ENCODE results near the gene ARPP21.

ARPP21 gene

DNA sequence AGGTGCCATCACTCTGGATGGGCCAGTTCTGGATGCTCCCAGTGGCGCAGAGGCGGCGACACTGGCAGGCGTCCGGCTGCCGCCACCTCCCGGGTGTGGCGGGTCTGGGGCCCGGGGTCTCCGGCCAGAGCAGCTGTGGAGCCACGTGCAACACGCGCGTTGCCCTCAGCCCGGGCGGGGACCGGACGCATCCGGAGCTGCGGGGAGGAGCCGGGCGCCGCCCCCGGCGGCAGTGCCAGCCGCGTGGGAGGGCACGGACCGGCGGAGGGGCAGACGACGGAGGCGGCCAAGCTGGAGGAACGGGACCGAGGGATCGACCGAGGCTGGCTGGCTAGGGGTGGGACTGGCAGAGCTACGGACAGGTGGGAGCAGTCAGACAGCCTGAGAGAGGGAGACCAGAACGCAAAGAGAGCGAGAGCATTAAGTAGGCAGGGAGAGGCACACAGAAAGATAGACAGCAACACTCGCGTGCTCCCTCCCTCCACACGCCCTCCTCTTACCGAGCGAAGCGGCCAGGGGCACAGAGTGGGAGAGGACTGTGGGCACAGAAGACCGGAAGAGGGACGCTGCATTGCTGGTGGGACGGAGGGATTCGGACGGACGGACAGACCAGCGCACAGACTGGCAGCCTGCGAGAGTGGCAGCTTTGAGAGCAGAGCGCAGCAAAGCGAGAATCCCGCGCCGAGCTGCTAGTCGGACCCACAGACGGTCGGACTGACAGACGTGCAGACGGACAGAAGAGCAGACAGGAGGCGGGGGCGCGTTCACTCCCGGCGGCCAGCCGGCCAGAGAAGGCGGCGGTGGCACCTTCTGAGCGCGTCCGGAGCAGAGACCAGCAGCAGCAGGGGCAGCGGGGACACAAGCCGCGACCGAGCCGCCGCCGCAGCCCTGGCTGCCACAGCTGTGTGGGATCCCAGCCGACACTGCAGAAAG is at the start of gene ARPP21:
Gene ARPP21 (plus strand): TSS at position 272 of the 933 bp plus-strand sequence. CDS start 42,227 bp downstream, outside the sequence.
- Histone ChIP-seq H3K4me2 (peak within 1 kb of the TSS; percentile 73), H3K27me3 (peaks cover 60% of the 10 kb centered on the region), H3K4me1 (peaks cover 41% of the 10 kb centered on the region), H3K9ac (peak within 1 kb of the TSS; percentile 94), H3K4me3 (peak within 1 kb of the TSS; percentile 80), H3K27ac (peak within 1 kb of the TSS; percentile 90), H4K20me1 (peaks cover 8% of the 10 kb centered on the region; the same call in 1 of the 2 replicates), H3K9me3 (no peaks in the 10 kb centered on the region), H3K36me3 (no peaks in the 10 kb centered on the region)
- no peak for TF ChIP-seq Cebpa-rat (IDR thresholded peaks at IDR 0.05)

DNA sequence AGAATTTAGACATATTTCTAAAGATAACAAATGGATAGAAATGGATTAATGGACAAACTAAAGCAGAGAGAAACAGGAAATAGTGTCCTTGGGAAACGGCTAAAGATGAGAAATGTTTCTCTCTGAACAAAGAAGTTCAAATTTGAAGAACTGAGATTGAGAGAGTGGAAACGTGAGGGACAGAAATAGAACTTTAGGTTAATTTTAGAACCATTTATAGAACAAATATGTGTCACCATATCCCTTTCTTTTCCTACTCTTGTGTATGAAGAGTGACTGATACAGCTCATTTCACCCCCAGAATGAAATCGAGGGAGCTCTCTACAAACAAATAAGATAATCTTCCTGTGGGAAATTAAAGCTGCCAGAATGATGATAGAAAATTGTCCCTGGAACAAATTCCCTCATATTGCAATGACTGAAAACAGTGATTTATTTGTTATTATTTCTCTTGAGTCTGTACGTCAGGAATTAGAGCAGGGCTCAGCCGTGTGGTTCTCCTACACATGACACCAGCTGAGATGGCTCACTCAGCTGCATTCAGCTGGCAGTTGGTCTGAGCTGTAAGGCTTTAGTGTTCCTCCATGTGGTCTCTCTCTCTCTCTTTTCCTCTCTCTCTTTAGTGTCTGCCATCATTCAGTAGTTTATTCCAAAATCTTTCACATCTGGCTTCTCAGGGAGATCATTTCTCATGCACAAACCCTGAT is 46.6 kb upstream of the ARPP21 start:
- Histone ChIP-seq H3K36me3 (no peaks in the 10 kb centered on the region), H4K20me1 (no peaks in the 10 kb centered on the region), H3K9ac (no peak overlapping the region), H3K27ac (no peak overlapping the region), H3K27me3 (no peaks in the 10 kb centered on the region), H3K9me3 (peaks cover 9% of the 10 kb centered on the region; the same call in 1 of the 2 replicates), H3K4me1 (peaks cover 7% of the 10 kb centered on the region; the same call in 1 of the 2 replicates), H3K4me2 (peak overlapping the region; percentile 13; the same call in 1 of the 2 replicates), H3K4me3 (no peak overlapping the region)
- TF ChIP-seq Cebpa-rat (IDR thresholded peaks at IDR 0.05), result no peak

DNA sequence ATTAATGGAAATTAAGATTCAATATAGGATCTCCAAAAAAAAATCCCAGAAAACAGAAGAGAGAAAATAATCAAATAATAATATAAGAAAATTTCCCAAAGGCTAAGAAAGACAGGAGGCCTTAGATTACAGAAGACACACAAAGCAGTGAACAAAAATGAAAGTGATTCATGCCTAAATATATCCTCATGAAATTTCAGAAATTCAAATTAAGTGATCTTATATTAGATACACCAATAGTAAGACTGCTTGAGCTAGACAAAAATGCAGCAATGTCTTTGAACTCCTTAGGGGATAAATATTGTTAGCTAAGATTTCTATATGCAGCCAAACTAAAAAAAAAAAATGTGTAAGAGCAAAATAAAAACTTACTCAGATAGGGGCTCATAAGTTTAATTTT is 44.6 kb upstream of the ARPP21 start:
- Histone ChIP-seq H3K4me1 (peaks cover 7% of the 10 kb centered on the region; the same call in 1 of the 2 replicates), H3K9me3 (peaks cover 9% of the 10 kb centered on the region; the same call in 1 of the 2 replicates), H3K27ac (no peak overlapping the region), H3K4me2 (no peak overlapping the region), H3K9ac (no peak overlapping the region), H3K4me3 (no peak overlapping the region), H3K27me3 (no peaks in the 10 kb centered on the region), H4K20me1 (no peaks in the 10 kb centered on the region), H3K36me3 (no peaks in the 10 kb centered on the region)
- no peak for TF ChIP-seq Cebpa-rat (IDR thresholded peaks at IDR 0.05)

DNA sequence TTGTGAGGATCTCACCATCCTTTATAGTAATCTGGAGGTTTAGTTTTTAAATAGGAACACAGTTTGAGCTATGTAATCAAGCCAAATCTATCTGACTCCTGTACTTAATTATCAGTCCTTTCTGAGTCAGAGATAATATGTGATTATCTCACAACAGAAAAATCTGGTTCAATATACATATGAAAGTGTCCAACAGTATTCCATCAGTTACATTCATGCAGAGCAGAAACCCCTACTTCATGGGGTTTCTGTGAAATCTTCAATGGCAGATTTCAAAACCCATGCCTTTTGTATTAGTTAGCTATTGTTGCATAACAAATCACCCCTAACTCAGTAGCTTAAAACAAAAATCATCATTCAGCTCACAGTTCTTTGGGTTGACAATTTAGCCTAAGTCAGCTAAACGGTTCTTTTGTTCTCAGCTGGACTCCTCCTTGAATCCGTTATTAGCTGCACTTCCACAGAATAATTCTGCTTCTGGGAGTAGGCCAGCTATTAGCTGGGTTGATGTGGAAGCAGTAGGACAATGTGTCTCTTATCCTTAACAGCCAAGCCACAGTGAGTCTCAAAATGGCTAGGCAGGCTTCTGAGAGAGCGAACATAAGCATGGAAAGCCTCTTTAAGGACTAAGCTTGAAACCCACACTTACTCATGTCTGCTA is 42.9 kb upstream of the ARPP21 start:
- no peaks in the 10 kb centered on the region for H3K36me3 ChIP-seq
- no peak overlapping the region for H3K27ac ChIP-seq
- H3K9me3 ChIP-seq, result peaks cover 9% of the 10 kb centered on the region; the same call in 1 of the 2 replicates
- no peak overlapping the region for H3K9ac ChIP-seq
- no peak for TF ChIP-seq Cebpa-rat (IDR thresholded peaks at IDR 0.05)
- H3K27me3 ChIP-seq, result no peaks in the 10 kb centered on the region
- no peaks in the 10 kb centered on the region for H4K20me1 ChIP-seq
- peaks cover 7% of the 10 kb centered on the region; the same call in 1 of the 2 replicates for H3K4me1 ChIP-seq
- H3K4me3 ChIP-seq, result no peak overlapping the region
- H3K4me2 ChIP-seq, result no peak overlapping the region

DNA sequence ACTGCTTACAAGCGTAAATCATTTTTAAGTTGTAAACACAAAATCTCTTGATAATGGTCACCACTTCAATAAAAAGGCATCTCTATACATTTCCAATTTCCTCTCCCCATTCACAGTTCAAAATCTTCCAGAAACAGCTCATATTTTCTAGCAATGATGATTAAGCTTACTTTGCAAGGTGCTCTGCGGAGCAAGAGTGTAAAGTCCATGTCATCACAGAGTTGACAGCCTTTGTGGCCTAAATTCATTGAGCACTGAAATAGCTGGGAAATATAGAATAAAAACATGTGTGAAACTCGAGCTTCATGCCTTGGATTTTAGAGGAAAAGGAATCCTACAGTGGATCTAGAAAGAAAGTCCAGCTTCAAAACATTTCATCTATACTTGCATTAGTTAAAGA is 41.8 kb upstream of the ARPP21 start:
- no peak overlapping the region for H3K4me2 ChIP-seq
- no peaks in the 10 kb centered on the region for H4K20me1 ChIP-seq
- no peak overlapping the region for H3K9ac ChIP-seq
- no peaks in the 10 kb centered on the region for H3K36me3 ChIP-seq
- H3K4me3 ChIP-seq, result no peak overlapping the region
- H3K9me3 ChIP-seq, result peaks cover 9% of the 10 kb centered on the region; the same call in 1 of the 2 replicates
- H3K27me3 ChIP-seq, result no peaks in the 10 kb centered on the region
- peaks cover 6% of the 10 kb centered on the region; the same call in 1 of the 2 replicates for H3K4me1 ChIP-seq
- TF ChIP-seq Cebpa-rat (IDR thresholded peaks at IDR 0.05), result no peak
- no peak overlapping the region for H3K27ac ChIP-seq

DNA sequence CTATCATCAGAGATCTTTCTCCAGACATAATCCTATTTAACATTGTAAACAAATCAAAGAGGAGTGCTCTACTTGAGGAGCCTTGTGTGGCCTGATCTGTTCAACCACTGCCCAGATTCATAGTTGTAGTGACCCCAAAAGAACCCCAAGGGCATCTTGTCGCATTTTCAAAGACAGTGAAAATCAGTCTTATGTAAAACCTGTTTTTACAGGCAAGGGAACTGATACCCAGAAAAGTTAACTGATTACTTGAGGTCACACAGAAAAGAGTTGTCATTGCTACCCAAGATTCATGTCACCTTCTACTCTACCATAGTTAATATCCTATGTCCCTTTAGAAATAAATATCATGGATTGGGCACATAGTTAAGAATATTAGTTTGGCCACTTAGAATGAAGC is 40.5 kb upstream of the ARPP21 start:
- H3K36me3 ChIP-seq, result no peaks in the 10 kb centered on the region
- H3K27me3 ChIP-seq, result no peaks in the 10 kb centered on the region
- no peak overlapping the region for H3K27ac ChIP-seq
- no peak for TF ChIP-seq Cebpa-rat (IDR thresholded peaks at IDR 0.05)
- no peak overlapping the region for H3K9ac ChIP-seq
- H3K9me3 ChIP-seq, result no peaks in the 10 kb centered on the region
- no peaks in the 10 kb centered on the region for H4K20me1 ChIP-seq
- no peak overlapping the region for H3K4me3 ChIP-seq
- H3K4me2 ChIP-seq, result no peak overlapping the region
- H3K4me1 ChIP-seq, result no peaks in the 10 kb centered on the region

DNA sequence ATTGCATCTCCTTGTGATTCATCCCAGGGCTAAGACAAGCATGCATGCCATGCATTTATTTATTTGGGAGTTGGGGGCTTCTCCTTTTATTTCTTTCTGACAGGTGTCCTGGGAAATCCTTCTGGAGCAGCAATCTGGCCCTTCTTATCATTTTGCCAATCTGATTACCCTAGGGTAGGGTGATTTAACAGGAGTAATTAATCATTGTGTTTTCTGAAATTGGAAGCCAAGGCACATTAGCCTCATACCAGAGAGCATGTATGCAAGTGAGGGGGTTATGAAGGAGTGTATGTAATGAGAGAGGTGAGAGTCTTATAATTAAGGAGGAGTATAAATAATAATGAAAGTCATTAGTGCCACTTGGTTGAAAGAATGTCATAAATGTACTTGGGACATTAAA is 37.4 kb upstream of the ARPP21 start:
- Histone ChIP-seq H3K4me3 (no peak overlapping the region), H3K4me1 (peaks cover 6% of the 10 kb centered on the region; the same call in 1 of the 2 replicates), H3K9me3 (no peaks in the 10 kb centered on the region), H3K27me3 (no peaks in the 10 kb centered on the region), H3K27ac (no peak overlapping the region), H3K36me3 (no peaks in the 10 kb centered on the region), H3K9ac (no peak overlapping the region), H3K4me2 (no peak overlapping the region), H4K20me1 (no peaks in the 10 kb centered on the region)
- no peak for TF ChIP-seq Cebpa-rat (IDR thresholded peaks at IDR 0.05)

DNA sequence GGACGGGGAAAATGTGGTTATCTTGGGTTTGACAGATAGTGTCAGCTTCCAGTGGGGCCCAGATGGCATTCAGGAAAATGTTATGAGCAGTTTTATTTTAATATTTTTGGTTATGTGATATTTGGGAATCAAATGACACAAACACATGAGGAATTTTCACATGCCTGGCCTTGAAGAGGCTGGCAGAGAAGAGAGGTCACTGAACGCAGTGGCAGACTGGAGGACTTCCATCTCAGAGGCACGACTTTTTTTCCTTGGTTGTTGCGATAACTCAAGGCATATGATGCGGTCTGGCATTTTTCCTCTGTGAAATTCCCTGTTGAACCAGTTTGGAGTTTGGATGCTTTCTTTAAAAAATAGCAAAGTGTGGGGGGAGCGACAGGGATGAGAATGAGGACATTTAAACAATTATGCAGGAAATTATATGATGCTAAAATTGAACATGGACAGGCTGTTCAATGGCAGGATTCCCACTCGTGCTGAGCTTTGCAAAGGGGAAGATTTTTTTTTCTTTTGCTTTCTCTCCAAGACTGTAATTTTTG is 36.9 kb upstream of the ARPP21 start:
- no peaks in the 10 kb centered on the region for H4K20me1 ChIP-seq
- H3K27me3 ChIP-seq, result no peaks in the 10 kb centered on the region
- H3K4me3 ChIP-seq, result no peak overlapping the region
- no peak overlapping the region for H3K4me2 ChIP-seq
- H3K9me3 ChIP-seq, result no peaks in the 10 kb centered on the region
- peaks cover 6% of the 10 kb centered on the region; the same call in 1 of the 2 replicates for H3K4me1 ChIP-seq
- H3K36me3 ChIP-seq, result no peaks in the 10 kb centered on the region
- no peak overlapping the region for H3K9ac ChIP-seq
- TF ChIP-seq Cebpa-rat (IDR thresholded peaks at IDR 0.05), result no peak
- H3K27ac ChIP-seq, result no peak overlapping the region

DNA sequence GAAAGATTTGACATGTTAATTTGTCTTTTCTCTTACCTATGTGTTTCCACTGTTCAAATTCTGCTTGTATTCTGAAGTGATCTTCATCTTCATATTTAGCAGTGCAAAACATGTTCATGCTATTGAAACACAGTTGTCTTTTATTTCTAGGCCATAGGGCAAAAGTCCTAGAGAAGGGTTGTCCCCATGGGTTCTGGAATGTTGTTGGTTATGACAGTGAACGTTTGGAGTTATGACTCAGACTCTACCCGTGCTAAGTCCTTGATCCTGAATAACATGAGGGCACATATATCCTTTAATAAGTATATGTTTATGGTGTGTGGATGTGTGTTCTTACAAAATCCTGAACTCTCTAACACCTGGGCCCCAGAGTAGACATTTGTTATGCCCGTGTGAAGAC is 23.0 kb upstream of the ARPP21 start:
- Histone ChIP-seq H3K27ac (no peak overlapping the region), H3K9ac (no peak overlapping the region), H3K27me3 (no peaks in the 10 kb centered on the region), H4K20me1 (no peaks in the 10 kb centered on the region), H3K4me1 (peaks cover 28% of the 10 kb centered on the region), H3K36me3 (no peaks in the 10 kb centered on the region; the same call in 1 of the 2 replicates), H3K4me2 (peak overlapping the region; percentile 46), H3K9me3 (peaks cover 24% of the 10 kb centered on the region), H3K4me3 (no peak overlapping the region)
- TF ChIP-seq Cebpa-rat (IDR thresholded peaks at IDR 0.05), result no peak

All from BLaER1 (cell line).